ENCODE measurements around the gene NDST4.

NDST4 gene

DNA sequence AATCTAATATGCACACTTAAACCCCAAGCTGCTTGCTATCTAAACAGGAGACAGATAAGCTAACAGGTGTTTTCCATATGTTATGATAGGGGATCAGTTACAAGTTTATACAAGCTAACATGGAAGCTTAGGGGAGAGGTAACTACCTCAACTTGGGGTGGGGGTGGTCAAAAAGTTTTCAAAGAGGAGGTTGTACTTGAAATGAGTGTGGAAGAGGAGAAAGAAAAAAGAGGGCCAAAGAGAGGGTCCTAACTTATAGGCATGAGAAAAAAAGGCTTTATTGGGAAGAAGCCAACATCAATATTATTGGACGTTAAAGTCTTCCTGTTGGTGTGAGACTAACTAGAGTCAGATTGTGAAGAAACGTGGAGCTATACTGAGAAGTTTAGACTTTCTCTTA is 205.9 kb downstream of the NDST4 start:
- DNase-seq (ENCODE audit: low spot score) = no peak

DNA sequence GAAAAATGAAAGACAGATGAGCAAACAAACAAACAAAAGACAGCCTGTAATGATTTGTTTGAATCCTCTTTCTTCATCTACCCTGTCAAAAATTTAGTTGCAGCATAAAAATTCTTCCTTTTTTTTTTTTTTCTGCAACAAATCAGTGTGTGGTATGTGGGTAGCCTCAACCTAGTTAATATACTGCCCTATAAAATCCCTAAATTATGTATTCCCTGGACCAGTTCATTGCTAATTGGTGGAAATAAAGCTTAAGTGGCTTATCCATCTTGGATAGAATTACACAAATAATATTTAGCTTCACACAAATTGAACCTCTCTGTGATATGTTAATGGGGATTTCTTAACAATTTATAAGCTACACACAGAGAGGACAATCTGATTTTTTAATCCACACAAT is 208.4 kb downstream of the NDST4 start:
- no peak for DNase-seq (ENCODE audit: low spot score)

DNA sequence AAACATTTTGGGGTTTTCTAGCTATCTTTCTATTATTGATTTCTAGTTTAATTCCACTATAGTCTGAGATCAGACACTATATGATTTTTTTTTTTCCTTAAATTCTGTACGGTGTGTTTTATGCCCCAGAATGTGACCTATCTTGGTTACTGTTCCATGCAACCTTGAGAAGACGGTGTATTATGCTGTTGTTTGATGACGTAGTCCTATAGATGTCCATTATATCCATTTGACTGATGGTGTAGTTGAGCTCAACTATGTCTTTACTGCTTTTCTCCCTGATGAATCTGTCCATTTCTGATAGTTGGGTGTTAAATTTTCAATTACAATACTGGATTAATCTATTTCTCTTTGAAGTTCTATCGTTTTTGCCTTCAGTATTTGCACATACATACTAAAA is 212.5 kb downstream of the NDST4 start:
- DNase-seq (ENCODE audit: low spot score) = no peak

DNA sequence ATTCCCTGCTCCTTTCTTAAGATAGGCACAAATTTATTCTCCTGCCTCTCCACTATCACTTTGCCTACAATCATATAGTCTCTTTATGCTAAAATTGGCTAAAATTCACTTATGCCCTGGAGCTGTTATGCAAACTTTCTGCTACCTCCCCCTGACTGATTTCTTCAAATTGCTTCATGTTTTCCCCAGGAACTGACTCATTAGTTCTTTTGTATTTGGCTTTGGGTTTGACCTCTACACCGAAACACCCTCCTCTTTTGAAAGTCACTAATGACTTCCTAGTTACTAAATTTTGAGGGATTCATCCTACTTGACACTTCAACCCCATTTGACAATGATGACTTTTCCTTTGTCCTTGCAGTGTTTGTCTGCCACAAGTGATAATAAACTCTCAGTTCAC is 222.6 kb downstream of the NDST4 start:
- DNase-seq (ENCODE audit: low spot score) = no peak

DNA sequence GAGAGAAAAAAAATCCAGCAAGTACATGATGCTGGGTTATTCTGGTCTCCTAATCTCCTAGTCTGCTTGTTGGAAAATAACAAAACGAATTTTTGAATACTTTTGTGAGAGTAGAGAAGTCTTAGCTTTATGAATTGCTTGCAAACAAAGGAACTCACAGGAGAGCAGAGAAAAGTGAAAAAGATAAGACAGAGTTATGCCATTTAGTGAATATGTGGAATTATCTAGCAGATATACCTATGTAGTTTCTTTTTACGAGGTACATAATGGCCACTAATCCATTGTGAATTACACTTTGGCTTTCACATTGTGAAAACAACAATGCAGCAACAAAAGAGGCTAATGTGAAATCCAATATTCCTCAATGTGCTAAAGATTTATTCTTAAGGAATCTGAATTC is 226.7 kb downstream of the NDST4 start:
- DNase-seq (ENCODE audit: low spot score) = no peak

DNA sequence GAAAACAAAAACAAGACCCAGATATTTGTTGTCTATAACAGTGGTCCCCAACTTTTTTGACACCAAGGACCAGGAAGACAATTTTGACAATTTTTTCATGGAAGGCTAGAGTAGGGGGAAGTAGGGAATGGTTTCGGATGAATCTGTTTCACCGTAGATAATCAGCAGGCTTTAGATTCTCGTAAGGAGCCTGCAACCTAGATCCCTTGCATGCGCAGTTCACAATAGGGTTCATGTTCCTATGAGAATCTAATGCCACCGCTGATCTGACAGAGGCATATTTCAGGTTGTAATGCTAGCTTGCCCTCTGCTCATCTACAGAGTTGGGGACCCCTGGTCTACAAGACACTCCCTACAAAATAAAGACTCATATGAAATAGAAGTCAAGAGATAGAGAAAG is 229.8 kb downstream of the NDST4 start:
- DNase-seq (ENCODE audit: low spot score) = no peak

DNA sequence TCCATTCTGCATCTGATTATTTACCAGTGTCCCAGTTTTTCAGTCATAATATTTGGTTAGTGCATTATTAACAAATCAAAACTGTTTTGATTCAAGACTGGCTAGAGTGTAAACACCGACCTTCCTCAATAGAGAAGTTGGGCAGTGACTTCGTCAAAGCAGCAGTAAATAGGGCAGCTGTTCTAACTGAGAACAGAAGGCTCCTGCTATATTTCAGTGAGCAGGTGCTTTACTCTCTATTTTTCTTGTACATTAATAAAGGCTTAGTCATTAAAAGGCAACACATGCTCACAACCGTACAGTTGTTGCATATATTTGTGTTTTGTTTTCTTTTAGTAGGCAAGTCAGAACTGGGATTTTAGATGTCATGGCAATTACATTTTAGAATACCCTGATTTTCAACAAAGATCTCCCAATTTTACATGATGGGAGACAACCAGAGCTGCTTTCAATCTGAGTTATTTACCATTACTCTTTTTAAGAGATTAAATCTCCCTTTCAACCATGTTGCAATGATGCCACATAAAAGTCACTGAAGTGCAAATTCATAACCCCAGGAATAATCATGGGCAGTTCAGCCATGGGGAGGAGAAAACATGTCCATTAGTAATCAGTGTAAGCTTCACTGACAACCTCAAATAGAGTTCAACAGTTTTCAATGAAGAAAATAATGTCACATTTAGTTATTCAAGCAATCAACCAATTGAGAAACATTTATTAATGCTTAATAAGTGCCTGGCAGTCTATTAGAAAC is 233.3 kb downstream of the NDST4 start:
- DNase-seq (ENCODE audit: low spot score) = no peak

DNA sequence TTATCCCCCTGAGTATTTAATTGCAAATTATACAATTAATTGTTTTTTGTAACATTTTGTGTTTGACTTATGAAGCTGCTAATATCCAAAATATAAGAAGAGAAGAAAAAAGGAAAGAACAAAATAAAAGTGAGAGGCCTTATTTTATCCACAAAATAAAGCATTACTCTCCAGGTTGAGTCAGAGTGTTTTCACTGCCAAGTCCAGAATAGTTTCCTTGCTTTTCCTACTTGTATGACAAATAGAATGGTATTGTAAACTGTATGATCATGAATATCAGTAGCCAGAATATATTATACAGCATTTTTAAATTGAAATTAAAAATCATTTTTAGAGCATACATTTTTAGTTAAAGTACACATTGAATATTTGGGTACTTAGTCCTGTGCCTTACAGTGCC is 237.8 kb downstream of the NDST4 start:
- no peak for DNase-seq (ENCODE audit: low spot score)

DNA sequence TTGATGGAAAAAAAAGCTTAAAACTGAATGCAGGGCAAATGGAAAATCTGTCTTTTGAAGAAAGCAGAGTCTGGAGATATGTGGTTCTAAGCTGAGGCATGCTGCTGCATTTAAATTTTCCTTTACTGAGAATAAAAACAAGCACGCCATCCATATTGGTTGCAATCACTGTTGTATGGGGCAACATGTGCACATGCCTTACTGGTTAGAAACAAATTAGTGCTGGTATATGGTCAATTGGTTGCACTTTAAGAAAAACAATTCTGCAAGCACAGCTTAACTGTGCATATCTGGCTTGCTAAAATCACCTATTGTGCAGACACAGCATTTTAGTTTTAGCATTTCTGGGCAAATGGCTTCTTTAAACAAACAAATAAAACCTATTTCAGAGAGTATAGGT is 239.1 kb downstream of the NDST4 start:
- DNase-seq (ENCODE audit: low spot score) = no peak

DNA sequence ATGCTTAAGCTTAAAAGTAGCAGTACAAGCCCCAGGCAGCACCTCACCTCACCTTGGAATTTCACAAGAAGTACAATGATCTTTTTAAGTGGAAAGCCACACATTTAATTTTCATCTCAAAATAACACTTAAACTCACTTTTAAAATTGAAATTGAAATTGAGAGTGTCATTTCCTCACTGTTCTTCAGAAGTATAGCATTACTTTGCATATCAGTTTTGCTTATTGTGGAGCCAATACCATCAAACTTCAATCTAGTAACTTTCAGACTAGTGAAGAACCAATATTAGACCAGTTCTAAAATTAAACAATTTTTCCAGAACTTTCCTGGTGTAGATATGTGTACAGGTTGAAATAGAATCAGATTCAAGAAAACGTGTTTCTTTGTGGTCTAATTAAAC is 242.4 kb downstream of the NDST4 start:
- DNase-seq (ENCODE audit: low spot score) = no peak

DNA sequence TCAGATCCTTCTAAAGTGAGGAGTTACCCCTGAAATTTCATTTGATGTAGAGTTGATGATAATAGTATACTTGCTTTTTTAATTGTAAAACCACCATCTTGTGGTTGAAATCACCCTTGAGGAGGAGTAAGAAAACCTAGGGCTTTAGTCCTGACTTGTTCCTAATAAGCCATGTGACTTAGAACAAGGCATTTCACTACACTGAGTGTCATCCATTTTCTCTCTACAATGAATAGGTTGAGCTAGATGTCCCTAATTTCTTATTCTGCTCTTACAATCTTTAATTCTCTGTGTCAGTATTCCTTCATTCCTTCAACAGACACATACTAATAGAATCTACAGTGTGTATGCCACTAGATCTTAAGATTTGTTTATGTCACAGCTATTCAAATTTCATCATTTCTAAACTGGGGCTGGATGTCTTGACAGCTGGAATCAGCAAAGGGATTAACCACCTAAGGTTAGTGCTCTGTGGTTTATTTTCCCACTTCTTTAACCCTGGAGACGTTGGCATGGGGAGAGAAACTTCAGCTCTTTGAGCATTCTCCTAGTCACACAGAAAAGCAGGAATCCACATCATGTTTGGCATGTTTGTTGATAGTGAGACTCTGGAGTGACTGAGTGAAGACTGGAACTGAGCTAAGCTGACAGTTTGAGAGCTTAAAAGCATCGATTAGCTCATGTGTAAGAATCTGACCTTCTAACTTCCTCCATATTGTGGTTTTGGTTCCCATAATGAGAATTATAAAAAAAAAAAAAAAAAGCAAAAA is 246.3 kb downstream of the NDST4 start:
- DNase-seq (ENCODE audit: low spot score) = no peak

DNA sequence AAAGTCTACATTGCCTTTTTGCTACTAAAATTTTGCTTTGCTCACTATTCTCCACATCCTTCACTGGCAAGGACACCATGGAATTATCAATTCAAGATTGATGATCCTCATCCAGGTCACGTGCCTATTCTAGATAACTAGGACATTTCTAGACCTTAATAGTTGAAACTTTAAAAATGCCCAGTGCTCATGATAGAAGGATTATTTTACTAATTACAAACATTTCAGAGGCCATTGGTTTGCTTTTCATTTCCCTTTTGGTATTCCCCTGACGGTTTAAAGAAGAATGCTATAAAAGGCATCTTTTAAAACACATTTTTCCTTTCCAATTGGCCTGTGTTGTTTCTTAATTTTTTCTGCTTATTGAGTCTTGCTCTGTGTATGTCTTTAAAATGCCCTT is 249.4 kb downstream of the NDST4 start:
- DNase-seq (ENCODE audit: low spot score) = no peak

DNA sequence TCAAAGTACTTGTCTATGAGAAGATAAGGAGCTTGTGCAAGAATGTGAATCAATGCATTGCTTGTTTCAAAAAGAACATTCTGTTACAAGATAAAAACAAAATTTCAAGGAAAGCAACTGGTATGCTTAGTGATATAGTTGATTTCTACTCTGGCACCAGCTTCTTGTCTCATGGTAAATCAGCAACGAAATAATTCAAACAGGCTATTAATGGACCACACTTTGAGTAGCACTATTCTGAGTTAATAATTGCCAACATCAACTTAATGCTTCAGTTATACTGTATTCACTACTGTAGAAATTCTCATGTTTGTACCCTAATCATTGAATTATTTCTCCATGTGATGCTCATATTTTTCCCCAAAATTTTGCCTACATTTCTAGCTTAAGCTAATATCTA is 252.6 kb downstream of the NDST4 start:
- DNase-seq (ENCODE audit: low spot score) = no peak

DNA sequence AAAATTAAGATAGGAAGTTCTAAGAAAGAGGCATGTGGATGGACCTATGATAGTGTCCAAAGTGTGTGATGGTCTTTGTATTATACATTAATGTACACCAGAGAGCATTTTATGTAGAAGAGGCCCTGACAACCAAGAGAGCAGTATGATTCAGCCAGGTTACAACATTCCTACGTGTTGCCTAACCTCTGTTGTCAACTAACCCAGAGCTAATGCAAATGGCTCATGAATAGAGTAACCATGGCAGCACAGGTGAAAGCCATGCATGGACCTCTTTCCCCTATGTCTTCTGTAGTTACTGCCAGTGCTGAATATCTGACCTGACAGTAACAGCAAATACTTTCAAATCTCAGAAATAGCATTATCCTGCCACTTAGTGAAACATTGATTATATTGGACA is 255.6 kb downstream of the NDST4 start:
- no peak for DNase-seq (ENCODE audit: low spot score)

DNA sequence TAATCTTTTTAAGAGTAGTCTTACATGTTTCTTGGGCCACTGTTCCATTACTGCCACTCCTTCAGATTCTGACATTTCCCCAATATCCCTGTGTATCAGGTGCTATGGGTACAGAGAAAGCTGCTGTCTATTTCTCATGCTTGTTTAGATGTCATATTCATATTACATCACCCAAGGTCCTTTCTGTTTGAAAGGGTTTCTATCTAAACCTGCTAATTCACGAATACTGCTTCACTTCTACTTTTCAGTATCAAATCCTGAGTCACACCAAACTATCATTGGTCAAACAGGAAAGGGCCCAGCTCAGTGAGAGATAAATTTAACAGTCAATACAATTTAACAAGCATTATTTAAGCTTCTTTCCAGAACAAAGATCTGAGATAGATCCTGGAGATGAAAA is 273.4 kb downstream of the NDST4 start:
- DNase-seq (ENCODE audit: low spot score) = no peak

DNA sequence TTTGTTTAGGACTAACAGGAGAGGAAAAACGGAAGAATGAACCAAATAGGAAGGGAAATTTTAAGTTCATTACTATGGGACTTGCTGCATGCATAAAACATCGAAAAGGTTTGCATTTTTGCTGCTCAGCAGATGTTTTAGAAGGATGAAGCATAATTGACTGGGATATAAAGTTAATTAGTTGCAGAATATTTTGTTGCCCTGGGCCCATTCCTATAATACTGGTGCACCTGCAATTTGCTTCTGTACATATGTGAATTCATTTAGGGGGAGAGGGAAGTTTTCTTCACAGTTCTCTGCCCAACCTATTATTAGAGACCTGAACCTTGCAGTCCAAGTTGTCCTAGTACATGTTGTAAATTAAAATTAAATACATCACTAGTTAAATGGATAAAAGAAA is 282.8 kb downstream of the NDST4 start:
- no peak for DNase-seq (ENCODE audit: low spot score)

DNA sequence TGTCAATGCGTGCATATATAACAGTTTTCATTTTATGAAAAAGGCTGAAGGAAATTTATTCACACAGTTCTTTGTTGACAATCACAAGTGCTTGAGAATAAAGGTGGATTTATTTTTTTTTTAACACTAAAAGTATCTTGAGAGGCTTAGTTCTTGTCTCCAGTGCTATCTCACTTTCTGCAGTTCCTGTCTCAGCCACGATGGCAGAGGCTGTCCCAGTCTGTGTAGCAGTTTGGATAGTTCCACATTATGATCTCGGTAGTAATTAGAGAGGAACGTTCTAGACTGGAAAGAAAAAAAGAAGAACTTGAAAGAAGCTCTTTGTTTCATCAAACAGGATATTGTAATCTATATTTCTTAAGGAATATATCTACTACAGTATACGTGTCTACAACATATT is 285.8 kb downstream of the NDST4 start:
- DNase-seq (ENCODE audit: low spot score) = no peak

DNA sequence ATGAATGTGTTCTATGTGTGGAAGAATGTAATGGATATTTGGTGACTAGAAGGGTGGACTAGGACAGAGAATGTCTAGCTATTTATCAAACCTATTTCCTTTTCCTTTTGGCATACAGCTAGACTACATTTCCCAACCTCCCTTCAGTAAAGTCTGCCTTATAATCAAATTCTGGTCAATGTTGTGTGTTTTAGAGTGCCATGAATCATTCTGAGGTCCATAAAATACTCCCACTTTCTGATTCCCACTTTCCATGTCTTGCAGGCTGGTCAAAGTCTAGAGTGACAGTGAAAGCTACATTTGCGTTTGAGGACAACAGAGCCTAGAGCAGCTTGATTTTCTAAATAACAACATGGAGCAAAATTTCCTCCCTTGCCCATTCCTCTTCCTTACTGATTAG is 297.7 kb downstream of the NDST4 start:
- no peak for DNase-seq (ENCODE audit: low spot score)

DNA sequence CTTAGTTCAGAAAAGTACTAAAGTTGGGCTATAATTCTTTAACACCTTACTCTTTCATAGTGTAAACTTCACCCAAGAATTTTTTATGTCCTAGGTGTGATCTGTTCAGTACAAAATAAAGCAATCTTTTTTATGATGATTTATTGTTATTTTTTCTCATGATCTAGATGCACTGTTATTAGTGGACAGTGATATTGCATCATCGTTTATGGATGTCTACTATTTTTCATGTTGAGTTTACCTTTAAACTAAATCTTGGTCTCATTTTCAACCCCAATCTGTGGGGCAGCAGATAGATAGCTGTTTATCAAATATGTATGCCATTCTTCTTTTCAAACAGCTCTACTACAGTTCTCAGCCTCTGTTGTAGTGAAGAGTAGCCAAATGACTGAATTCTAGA is 299.5 kb downstream of the NDST4 start:
- no peak for DNase-seq (ENCODE audit: low spot score)

DNA sequence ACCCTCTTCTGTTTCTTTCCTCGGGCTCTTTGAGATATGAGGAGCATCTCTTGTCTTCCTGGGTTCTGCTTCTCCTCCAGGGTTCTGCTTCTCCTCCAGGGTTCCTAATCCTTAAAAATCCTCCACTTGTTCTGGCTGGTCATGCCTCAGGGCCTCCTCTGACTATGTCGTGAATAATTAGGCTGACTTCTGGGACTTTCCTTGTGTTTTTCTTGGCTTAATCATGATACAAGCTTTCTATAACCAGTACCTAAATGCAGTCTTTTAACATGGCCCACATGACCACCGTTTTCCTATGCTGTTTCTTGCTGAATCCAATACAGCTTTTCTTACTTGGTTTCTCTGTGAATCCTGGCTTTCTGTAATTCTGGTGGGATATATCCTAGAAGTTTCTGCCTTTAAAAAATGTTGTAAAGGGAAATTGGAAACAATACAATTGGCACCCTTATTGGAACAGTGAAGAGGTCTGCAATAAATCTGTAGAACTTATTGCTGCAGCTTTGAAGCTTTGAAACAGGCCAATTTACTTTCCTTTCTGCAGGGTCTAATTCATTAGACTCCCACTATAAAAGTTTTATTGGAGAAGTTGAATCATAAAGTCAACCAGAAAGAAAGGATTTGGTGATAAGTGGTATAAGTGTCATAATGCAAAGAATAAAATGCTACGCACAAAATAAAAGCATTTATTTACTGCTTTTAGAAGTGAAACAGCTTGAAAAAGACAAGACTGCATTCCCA is 301.7 kb downstream of the NDST4 start:
- DNase-seq (ENCODE audit: low spot score) = no peak

DNA sequence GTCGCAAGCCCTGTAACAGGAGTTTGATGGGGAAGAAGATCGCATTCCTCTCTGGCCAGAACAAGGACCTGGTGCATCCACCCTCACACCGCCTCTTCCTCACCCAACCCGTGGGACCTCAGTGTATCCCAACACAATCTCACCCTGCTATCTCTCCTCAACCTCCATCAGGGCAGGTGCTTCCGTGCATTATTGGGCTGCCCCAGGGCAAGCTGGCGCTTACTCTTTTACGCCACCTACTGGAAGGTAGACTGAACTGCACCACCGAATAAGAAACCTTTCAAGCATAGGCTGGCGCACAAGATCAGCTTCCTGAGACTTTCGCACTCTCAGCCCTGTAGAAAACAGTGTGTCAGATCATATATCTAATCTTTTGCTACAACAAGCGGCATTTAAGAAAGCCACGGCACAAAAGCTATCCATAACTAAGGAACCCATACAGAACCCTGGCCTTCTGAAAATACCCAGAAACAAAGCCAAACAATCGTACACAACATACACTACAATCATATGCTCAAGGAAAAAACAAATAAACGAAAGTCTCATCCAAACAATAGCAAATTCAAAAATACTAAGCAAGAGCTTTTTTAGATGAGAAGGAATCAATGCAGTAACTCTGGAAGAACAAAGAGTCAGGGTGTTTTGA is 305.5 kb downstream of the NDST4 start:
- no peak for DNase-seq (ENCODE audit: low spot score)

DNA sequence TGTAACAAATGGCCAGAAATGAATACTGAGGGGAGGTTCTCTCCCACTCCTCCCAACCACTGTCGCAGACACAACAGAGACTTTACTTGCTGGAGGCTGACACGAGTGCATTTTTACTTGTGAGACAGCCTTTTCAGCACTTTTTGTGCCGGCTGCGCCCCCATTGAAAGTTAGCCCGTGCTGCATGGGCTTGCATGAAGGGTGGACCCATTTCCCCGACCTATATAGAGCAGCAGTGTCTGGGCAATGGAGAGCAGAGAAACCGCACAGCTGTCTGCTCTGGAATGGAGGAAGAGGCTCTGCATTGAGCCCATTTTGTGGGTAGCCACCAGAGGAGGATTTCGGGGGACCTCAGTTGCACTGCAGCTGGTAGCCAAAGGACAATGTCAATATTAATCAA is 306.1 kb downstream of the NDST4 start:
- no peak for DNase-seq (ENCODE audit: low spot score)

DNA sequence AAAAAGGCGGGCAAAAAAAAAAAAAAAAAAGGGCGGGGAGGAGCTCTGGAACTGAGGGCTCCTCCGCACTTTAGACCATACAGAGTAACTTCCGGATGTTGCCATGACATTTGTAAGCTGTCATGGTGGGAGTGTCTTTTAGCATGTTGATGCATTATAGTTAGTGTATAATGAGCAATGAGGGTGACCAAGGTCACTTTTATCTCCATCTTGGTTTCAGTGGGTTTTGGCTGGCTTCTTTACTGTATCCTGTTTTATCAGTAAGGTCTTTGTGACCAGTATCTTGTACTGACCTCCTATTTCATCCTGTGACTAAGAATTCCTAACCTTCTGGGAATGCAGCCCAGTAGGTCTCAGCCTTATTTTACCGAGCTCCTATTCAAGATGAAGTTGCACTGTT is 321.4 kb downstream of the NDST4 start:
- DNase-seq (ENCODE audit: low spot score) = no peak
